Measurements from ENCODE around the gene PRPF8.

GRCh38 chr17:1720856-1721386 is 36.3 kb upstream of the PRPF8 start:
- TF ChIP-seq CTCF (IDR thresholded peaks at IDR 0.05) (peak; percentile 89 to 98 (median 98)), POLR2A (IDR thresholded peaks at IDR 0.05) (no peak)
